ENCODE results near the gene CD2. TPM values are rescaled to one million over a fixed set of nuclear protein-coding genes. Genes with fewer than 3 reads are reported as not detected.

CD2 gene
- total RNA-seq, 1 donor from 2014 or later = not detected

DNA sequence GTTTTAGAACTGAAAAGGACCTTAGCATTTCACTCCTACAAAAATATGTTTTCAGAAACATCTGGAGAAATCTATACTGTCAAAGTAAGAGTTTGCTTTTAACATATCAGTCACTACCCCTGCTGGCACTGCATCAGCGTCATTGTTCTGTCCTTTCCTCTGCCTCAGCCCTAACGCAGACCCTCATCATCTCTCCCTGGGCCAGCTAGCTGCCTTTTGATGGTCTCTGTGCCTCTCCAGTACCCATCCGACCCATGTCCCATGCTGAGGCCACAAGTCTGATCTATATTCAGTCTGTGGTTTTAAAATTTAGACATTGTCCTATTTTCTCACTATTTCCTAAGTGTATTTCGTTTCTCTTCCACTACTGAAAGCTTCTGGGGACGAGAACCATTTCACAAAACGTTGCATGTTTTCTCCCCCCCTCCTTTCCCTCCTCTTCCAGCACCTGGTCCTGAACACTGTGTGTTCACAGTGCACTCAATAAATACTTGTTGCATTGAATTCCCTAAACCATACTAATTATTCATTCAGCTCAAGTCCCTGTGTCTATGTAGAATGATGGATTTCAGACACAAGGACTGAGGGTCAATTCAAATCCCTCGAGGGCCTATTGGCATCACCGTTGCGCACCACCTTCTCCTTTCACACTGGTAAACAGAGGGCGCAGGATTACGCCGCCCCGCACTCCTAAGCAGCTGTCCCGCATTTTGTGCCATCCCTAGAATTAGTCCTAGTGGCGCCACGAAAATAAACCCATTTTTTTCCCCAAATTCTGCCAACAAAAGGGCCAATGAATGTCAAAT is 53.4 kb downstream of the CD2 start:
- H3K4me3 Mint-ChIP-seq (ENCODE audit: unreplicated experiment) = no peak overlapping the region
- H3K27me3 Mint-ChIP-seq (ENCODE audit: unreplicated experiment) = no peaks in the 10 kb centered on the region
- H3K4me1 Mint-ChIP-seq (ENCODE audit: low read depth, unreplicated experiment) = no peaks in the 10 kb centered on the region
- peaks cover 5% of the 10 kb centered on the region for H3K36me3 Mint-ChIP-seq (ENCODE audit: unreplicated experiment)
- TF ChIP-seq, protein P1, sequence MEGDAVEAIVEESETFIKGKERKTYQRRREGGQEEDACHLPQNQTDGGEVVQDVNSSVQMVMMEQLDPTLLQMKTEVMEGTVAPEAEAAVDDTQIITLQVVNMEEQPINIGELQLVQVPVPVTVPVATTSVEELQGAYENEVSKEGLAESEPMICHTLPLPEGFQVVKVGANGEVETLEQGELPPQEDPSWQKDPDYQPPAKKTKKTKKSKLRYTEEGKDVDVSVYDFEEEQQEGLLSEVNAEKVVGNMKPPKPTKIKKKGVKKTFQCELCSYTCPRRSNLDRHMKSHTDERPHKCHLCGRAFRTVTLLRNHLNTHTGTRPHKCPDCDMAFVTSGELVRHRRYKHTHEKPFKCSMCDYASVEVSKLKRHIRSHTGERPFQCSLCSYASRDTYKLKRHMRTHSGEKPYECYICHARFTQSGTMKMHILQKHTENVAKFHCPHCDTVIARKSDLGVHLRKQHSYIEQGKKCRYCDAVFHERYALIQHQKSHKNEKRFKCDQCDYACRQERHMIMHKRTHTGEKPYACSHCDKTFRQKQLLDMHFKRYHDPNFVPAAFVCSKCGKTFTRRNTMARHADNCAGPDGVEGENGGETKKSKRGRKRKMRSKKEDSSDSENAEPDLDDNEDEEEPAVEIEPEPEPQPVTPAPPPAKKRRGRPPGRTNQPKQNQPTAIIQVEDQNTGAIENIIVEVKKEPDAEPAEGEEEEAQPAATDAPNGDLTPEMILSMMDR (IDR thresholded peaks at IDR 0.05; ENCODE audit: partially characterized antibody, unreplicated experiment) = no peak
- peaks cover 2% of the 10 kb centered on the region for H3K9me3 Mint-ChIP-seq (ENCODE audit: unreplicated experiment)
- DNase-seq = no peak
- no peak overlapping the region for H3K27ac Mint-ChIP-seq (ENCODE audit: unreplicated experiment)

DNA sequence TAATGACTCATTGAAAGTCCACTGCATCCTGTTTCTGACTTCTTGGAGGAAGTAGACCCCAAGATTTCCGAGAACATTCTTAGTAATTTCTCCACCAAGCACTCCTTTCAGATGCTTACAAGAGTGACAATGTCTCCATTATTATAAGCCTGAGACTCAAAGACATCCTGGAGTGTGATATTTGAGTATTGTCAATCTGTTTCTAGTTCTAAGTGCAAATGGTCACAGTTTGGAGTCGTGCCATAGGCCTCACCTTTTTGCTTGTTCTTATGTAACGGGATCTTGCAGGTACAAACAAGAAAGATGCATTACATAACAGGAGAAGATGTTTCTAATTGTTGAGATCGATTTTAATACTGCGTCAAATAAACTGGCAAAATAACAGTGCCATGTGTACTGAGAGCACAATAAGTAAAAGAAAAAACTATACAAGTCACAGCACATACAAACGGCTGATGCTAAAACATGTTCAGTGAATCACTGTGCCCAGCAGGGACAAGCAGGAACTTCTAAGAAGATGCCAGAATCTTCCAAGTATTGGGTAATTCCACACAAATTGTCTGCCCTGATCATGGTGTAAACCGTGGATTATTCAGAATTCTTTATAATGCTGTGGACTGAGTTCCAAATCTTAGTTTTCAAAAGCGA is 54.1 kb downstream of the CD2 start:
- Mint-ChIP-seq H3K36me3 (ENCODE audit: unreplicated experiment) (peaks cover 12% of the 10 kb centered on the region), H3K4me1 (ENCODE audit: low read depth, unreplicated experiment) (no peaks in the 10 kb centered on the region), H3K27ac (ENCODE audit: unreplicated experiment) (no peak overlapping the region), H3K9me3 (ENCODE audit: unreplicated experiment) (peaks cover 2% of the 10 kb centered on the region), H3K4me3 (ENCODE audit: unreplicated experiment) (no peak overlapping the region), H3K27me3 (ENCODE audit: unreplicated experiment) (no peaks in the 10 kb centered on the region)
- no peak for DNase-seq
- TF ChIP-seq, protein P1 (IDR thresholded peaks at IDR 0.05; ENCODE audit: partially characterized antibody, unreplicated experiment) = no peak

DNA sequence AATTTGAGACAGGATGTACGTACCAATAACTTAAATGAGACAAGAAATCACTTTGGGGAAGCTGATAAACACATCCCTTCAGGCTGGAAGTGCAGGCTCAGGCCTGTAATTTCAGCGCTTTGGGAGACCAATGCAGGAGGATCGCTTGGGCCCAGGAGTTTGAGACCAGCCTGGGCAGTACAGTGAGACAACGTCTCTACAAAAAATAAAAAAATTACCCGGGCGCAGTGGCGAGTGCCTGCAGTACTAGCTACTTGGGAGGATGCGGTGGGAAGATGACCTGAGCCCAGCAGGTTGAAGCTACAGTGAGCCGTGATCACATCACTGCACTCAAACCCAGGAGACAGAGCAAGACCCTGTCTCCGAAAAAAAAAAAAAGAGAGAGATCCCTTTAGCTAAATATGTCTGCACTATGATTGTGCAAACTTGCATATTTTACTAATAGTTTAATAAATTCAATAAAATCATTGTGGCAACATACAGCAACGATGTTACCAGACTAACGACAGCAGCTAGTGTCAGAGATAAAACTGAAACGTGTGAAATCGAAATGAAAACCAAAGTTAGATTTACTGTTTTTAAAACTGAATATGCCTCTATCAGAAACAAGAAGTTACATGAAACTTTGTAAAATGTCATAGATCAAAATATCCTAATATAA is 54.7 kb downstream of the CD2 start:
- H3K4me3 Mint-ChIP-seq (ENCODE audit: unreplicated experiment) = no peak overlapping the region
- H3K27ac Mint-ChIP-seq (ENCODE audit: unreplicated experiment) = no peak overlapping the region
- peaks cover 12% of the 10 kb centered on the region for H3K36me3 Mint-ChIP-seq (ENCODE audit: unreplicated experiment)
- TF ChIP-seq, protein P1 (IDR thresholded peaks at IDR 0.05; ENCODE audit: partially characterized antibody, unreplicated experiment) = no peak
- H3K9me3 Mint-ChIP-seq (ENCODE audit: unreplicated experiment) = peaks cover 2% of the 10 kb centered on the region
- no peaks in the 10 kb centered on the region for H3K4me1 Mint-ChIP-seq (ENCODE audit: low read depth, unreplicated experiment)
- no peaks in the 10 kb centered on the region for H3K27me3 Mint-ChIP-seq (ENCODE audit: unreplicated experiment)
- DNase-seq = no peak

DNA sequence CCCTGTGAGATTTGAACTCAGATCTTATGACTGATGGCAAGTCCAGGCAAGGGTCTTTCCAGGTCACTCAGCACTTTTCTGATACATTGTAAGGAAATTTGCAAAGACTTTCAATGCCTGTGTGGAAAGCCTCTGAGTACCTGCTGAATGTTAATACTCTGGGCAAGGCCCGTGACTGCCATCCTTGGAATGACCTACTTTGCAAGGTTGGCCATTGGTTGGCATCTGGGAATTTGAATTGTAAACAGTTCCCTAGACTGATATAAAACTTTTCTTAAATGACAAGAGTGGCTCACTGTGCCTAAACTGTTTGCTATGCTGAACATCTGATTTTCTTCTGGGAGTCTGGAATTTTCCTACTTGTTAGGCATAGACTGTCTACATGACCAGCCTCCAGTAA is 57.1 kb downstream of the CD2 start:
- Mint-ChIP-seq H3K4me3 (ENCODE audit: unreplicated experiment) (no peak overlapping the region), H3K36me3 (ENCODE audit: unreplicated experiment) (peaks cover 12% of the 10 kb centered on the region), H3K4me1 (ENCODE audit: low read depth, unreplicated experiment) (no peaks in the 10 kb centered on the region), H3K27me3 (ENCODE audit: unreplicated experiment) (no peaks in the 10 kb centered on the region), H3K9me3 (ENCODE audit: unreplicated experiment) (peaks cover 2% of the 10 kb centered on the region), H3K27ac (ENCODE audit: unreplicated experiment) (no peak overlapping the region)
- no peak for DNase-seq
- TF ChIP-seq, protein P1 (IDR thresholded peaks at IDR 0.05; ENCODE audit: partially characterized antibody, unreplicated experiment) = no peak
